GM19468 (cell line): ENCODE measurements around the gene COQ9.
"Not testable (repeated sequence)": the region's sequence is repeated elsewhere in the genome, so short reads cannot be mapped to it uniquely, and the experiment has no call there.

Experiments used
- ATAC-seq: cut with Tn5 transposase; IDR thresholded peaks from one replicate; pipeline ENCODE4 v1.9.1; 2021; ENCODE audit warnings: mild to moderate bottlenecking, moderate library complexity, moderate number of reproducible peaks; ENCODE audit not compliant: unreplicated experiment; ENCODE audit errors: extremely low read depth

Gene COQ9

GRCh38 chr16:57483725-57484514, 36.6 kb downstream of the COQ9 start:
- ATAC-seq: no peak

- ATAC-seq: no peak
Observed at GRCh38 chr16:57484515-57485005, 37.3 kb downstream of the COQ9 start.

DNA sequence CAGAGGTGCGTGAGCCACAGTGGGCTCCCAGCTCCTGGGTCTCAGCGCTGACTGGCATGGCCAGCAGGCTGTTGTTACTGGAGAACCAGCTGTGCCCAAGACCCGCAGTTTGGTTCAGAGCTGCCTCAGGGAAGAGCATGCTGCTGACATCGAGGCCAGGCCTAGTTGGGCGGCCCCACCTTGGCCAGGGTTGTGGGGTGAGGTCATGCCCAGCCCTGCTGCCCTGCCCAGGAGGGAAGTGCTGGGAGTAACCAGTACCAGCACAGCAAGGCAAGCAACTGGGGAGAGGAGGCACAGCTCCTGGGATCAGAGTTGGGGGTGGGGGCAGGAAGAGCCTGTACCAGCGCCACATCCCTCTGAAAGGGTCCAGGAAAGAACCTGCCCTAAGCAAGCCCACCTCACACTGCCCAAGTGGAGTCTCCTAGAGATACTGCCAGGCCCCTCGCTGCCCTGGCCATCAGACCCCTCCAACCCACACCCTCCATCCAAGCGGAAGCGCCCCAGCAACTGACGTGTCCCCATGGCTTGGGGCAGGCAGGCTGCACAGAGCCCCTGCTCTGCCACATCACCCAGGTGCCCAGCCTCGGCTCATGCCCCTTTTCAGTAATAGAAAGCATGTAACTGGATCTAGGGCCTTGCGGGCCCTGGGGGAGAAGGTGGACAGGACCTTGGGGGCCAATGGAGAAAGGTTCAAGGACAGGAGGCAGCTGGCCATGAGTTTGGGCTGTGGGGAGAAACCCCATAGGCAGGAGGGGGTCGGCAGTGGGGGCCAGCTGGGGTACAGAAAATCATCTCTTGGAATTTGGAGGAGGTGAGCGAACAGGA, 38.0 kb downstream of the COQ9 start:
- no peak for ATAC-seq

DNA sequence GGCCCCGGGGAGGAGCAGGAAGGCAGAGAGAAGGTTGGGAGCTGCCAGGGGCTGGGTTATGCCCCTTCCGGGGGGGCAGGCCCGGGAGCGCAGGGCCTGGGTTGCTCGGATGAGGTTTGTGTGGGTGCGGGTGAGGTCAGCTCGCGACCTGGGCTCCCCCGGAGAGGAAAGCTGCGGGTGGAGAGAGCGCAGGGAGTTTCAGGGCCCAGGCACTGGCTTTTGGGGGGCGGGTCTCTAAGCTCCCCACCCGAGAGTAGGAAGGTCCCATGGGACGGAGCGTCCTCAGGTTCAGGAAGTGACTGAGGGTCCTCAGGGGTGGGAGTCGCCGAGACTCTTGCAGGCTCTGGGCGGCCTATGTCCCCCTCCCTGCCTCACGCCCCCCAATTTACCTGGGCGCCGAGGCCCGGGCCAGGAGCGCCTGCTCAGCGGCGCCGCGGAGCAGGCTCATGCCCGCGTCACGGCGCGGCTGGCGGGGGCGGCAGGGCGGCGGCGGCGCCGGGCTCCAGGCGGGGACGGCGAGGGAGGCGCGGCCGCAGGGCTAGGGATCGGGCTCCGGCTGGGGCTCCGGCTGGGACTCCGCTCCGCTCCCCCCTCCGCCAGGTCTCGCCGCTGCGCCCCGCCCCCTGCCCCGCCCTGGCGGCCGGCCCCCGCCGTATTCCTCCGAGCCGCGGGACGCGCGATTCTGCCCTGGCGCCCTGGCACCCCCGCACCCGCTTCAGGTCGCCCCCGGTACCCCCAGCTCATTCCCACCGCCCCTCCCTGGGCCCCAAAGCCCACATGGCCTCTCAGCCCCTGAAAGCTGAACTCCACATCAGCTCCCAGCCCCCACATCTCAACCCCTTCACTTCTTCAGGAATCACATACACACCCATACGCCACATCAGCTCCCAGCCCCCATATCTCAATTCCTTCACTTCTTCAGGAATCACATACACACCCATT, 38.9 kb downstream of the COQ9 start, which contains the start of gene DOK4:
DOK4 (minus strand) TSS at position 578 of the 942 bp plus-strand sequence. CDS start 6,986 bp downstream, outside the sequence.
- peak; percentile 49 for ATAC-seq

DNA sequence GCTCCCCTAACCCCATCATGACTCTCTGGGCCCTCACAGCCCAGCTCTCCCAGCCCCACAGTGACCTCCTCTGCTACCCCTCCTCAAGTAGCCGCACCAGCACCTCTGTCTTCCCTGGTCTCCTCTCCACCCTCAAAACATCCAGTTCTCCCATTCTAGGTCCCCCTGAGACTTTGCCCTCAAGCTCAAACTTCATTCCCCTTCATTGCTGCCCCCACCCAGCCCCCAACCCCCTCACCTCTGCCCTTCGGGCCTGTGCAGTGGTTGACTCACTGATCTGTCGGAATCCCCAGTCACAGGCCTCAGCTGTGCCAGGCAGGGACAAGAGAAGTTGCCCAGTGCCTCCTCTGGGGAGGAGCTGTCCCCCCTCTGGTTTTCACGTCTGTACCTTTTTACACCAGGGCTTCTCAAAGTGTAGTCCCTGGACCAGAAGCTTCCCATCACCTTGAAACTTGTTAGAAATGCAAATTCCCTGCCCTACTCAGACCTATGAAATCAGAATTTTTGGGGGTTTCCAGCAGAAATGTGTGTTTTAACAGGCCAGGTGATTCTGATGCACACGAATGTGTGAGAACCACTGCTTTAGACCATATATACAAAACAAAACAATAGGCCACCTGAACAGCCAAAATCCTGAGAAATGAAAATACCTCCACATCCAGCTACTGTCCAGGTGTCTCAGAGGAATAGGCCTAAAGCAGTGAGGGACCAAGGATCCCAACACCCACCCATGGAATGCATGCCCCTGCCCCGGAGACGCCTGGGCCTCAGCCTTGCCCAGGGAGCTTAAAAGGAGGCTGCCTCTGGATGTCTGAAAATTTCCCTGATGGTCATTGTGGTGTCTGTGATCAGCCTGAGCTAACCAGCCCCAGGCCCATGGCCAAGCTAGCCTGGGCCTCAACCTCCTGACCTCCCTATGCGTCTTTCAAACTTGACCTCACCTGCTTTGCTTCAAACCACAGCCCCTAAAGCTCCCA, 39.9 kb downstream of the COQ9 start:
- ATAC-seq: no peak

DNA sequence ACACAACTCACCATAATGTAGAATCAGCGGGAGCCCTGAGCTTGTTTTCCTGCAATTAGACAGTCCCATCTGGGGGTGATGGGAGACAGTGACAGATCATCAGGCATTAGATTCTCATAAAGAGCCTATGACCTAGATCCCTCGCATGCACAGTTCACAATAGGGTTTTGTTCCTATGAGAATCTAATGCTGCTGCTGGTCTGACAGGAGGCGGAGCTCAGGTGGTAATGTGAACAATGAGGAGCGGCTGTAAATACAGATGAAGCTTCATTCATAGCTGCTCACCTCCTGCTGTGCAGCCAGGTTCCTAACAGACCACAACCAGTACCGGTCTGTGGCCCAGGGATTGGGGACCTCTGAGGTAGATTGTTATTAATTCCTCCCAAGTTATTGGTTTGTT, 42.0 kb downstream of the COQ9 start:
- no peak for ATAC-seq

DNA sequence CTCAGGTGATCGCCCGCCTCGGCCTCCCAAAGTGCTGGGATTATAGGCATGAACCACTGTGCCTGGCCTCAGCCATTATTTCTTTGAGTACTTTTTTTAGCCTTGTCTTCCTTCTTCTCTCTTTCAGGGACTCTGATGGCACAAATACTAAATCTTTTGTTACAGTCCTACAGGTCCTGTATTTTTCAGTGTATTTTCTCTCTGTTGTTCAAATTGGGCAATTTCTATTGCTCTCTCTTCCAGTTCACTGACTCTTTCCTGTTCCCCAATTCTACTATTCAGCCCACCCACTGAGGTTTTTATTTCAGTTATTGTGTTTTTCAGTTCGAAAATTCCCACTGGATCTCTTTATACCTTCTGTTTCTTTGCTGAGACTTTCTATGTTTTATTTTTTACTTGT, 46.5 kb downstream of the COQ9 start:
- ATAC-seq: no peak

DNA sequence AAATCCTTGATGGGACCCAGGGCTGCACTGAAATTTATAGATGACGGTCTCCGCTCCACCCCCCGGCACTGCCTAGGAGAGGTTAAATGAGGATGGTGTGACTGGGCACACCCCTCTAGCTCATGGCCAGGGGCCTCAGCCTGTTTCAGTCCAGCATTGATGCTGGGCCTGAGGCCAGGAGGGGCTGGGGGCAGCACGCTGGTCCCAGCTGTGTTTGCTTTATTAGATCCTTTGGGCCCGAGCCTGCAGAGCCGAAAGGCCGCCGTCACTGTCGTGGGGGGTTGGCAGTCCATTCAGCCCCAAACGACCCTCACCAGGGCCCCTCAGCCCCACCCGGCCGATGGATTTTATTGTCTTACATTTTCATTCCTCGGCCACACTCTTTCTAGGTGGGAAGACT, 49.8 kb downstream of the COQ9 start:
- ATAC-seq: no peak

GRCh38 chr16:57498031-57498430, 50.8 kb downstream of the COQ9 start:
- ATAC-seq: no peak

DNA sequence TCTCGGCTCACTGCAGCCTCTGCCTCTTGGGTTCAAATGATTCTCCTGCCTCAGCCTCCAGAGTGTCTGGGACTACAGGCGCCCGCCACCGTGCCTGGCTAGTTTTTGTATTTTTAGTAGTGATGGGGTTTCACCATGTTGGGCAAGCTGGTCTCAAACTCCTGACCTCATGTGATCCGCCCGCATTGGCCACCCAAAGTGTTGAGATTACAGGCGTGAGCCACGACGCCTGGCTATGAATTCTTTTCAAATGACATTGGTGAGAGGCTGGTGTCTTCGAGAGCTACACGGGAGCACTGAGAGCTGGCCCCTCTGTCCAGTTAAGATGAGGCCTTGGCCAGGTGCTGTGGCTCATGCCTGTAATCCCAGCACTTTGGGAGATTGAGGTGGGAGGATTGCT, 52.7 kb downstream of the COQ9 start:
- ATAC-seq: not testable (repeated sequence)

GRCh38 chr16:57500578-57501111, 53.4 kb downstream of the COQ9 start:
- ATAC-seq: no peak

DNA sequence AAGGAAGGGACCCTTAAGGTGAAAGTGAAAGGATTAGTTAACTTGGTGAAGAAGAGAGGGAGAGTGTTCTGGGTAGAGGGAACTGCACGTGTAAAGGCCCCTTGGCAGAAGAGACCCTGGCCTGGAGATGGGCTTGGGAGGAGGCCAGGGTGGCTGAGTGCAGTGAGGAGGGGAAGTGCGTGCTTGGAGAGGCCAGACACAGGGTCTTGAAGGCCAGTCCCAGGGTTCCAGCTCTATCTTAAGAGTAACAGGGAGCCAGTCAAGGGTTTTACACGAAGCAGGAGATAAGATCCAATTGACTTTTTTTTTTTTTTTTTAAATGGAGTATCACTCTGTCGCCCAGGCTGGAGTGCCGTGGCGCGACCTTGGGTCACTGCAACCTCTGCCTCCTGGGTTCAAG, 54.2 kb downstream of the COQ9 start:
- ATAC-seq: no peak

- no peak for ATAC-seq
Observed at GRCh38 chr16:57502048-57502775, 54.9 kb downstream of the COQ9 start.

GRCh38 chr16:57503366-57503765, 56.1 kb downstream of the COQ9 start:
- no peak for ATAC-seq

DNA sequence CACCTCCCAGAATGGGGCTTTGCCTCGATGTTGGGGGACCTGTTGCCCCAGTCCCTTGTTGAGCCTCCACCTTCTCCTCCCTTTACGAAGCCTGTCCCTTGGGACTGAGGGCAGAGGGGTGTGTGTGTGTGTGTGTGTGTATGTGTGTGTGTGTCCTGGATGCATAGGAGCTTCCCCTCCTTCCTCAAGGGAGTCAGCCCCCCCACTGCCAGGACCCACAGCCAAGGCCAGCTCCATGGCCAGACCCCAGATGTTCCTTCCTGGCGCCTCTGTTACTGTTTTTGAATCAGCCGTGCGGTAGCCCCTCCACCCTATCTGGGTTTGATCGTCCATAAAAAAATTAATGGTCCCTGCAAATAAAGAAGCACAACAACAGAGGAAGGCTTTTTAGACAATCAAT, 56.7 kb downstream of the COQ9 start:
- no peak for ATAC-seq

DNA sequence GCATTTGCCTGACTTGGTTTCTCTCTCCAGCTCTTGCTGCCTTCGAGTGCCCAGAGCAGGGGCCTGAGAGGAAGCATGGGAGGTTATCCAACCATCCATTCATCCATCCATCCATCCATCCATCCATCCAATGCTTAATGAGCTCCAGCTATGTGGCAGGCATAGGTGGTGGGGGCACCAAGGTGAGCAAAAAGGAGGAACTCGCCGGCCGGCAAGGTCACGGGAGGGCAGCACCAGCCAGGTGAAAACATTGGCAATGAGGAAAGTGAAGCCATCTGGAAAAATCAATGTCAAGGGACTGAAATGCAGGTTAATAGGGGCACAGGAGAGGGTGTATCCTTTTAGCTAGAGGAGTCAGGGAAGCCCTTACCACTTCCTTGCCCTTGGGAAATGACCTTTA, 57.2 kb downstream of the COQ9 start:
- no peak for ATAC-seq

DNA sequence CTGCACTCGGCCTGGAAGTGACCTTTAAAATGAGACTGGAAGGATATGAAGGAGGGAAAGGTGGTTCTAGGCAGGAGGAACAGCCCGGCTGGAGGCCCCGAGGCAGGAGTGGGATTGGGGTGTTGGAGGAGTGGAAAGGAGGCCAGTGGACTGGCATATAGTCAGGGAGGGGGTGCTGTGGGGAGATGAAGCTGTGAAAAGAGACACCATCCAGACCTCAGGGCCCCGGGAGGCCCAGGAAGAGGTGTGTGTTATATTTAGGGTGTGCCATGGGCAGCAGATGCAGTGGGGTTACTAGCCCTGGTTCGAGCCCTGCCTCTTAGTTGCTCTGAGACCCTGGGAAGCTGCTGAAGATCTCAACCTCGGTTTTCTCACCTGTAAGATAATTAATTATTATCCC, 57.9 kb downstream of the COQ9 start:
- no peak for ATAC-seq
